HEK293 (cell line): ENCODE results near the gene TCOF1.
A peak's percentile ranks its signal among the peaks of the same experiment; 100 is the strongest.

ENCODE experiments used
- CTCF ChIA-PET: fragments of 350-600 bp; formaldehyde crosslinking; extraction: SDS; loops from one replicate; lab custom pipeline; 2021; ENCODE audit warnings: antibody characterized with exemption; lab: Yijun Ruan, JAX
- POLR2A ChIA-PET: fragments of 300-600 bp; formaldehyde crosslinking; extraction: SDS; loops from one replicate; lab custom pipeline; 2020; ENCODE audit warnings: antibody characterized with exemption, inconsistent platforms; lab: Yijun Ruan, JAX
- H3K27ac ChIP-seq: fragments of 200-500 bp; sonication (Bioruptor generic); 2 replicates; pipeline ENCODE4 v1.5.1; 2014; ENCODE audit warnings: low read depth, low read length, control low read depth, inconsistent platforms; ENCODE audit errors: extremely low read depth
- H3K36me3 ChIP-seq, 2 experiments: fragments of 200-500 bp in 1 of 2; sonication (Bioruptor generic) in 1 of 2; 1 replicate in 1 of 2; 2 replicates in 1 of 2; pipeline ENCODE4 v1.5.1; 2014 to 2017; ENCODE audit warnings: inconsistent platforms in 2 of 2, low read length in 2 of 2; ENCODE audit not compliant: control insufficient read depth in 2 of 2, insufficient read depth in 1 of 2
- H3K4me1 ChIP-seq: fragments of 200-500 bp; sonication (Bioruptor generic); 2 replicates; pipeline ENCODE4 v1.5.1; 2014; ENCODE audit warnings: mild to moderate bottlenecking, low read length, inconsistent platforms; ENCODE audit not compliant: control insufficient read depth, insufficient read depth
- H3K4me3 ChIP-seq: 2 replicates; pipeline ENCODE4 v1.5.1; 2011; ENCODE audit warnings: low read depth, mild to moderate bottlenecking, control low read depth, low read length, moderate library complexity
- H3K9me3 ChIP-seq: fragments of 200-500 bp; sonication (Bioruptor generic); 2 replicates; pipeline ENCODE4 v1.5.1; 2014; ENCODE audit warnings: low read depth, low read length, inconsistent platforms; ENCODE audit not compliant: control insufficient read depth, insufficient read depth
- GLIS1 ChIP-seq: fragments of 450-650 bp; formaldehyde crosslinking; IDR thresholded peaks from 2 replicates; pipeline ENCODE4 v1.5.1; 2016; ENCODE audit warnings: missing biosample characterization, missing genetic modification characterization
- SP7 ChIP-seq: fragments of 450-650 bp; formaldehyde crosslinking; IDR thresholded peaks from 2 replicates; pipeline ENCODE4 v1.5.1; 2016; ENCODE audit warnings: missing biosample characterization, missing genetic modification characterization
- ZBTB6 ChIP-seq: fragments of 450-650 bp; formaldehyde crosslinking; IDR thresholded peaks from 2 replicates; pipeline ENCODE4 v1.5.1; 2017; ENCODE audit warnings: missing biosample characterization, missing genetic modification characterization
- ZNF138 ChIP-seq: fragments of 450-650 bp; formaldehyde crosslinking; IDR thresholded peaks from 2 replicates; pipeline ENCODE4 v1.5.1; 2016; ENCODE audit warnings: missing biosample characterization, missing genetic modification characterization, borderline replicate concordance
- ZNF16 ChIP-seq: fragments of 450-650 bp; formaldehyde crosslinking; IDR thresholded peaks from 2 replicates; pipeline ENCODE4 v1.5.1; 2016; ENCODE audit warnings: low read depth, missing biosample characterization, missing genetic modification characterization
- ZNF394 ChIP-seq: fragments of 450-650 bp; formaldehyde crosslinking; IDR thresholded peaks from 2 replicates; pipeline ENCODE4 v1.5.1; 2016; ENCODE audit warnings: missing biosample characterization, missing genetic modification characterization, mild to moderate bottlenecking, moderate library complexity, borderline replicate concordance
- ZNF433 ChIP-seq: fragments of 450-650 bp; formaldehyde crosslinking; IDR thresholded peaks from 2 replicates; pipeline ENCODE4 v1.5.1; 2016; ENCODE audit warnings: missing biosample characterization, missing genetic modification characterization, low read depth
- ZNF501 ChIP-seq: fragments of 450-650 bp; formaldehyde crosslinking; IDR thresholded peaks from 2 replicates; pipeline ENCODE4 v1.5.1; 2016; ENCODE audit warnings: missing biosample characterization, missing genetic modification characterization
- ZNF555 ChIP-seq: fragments of 450-650 bp; formaldehyde crosslinking; conservative IDR thresholded peaks from 2 replicates; pipeline ENCODE4 v1.5.1; 2017; ENCODE audit warnings: missing biosample characterization, mild to moderate bottlenecking, missing genetic modification characterization, inconsistent platforms
- ZNF624 ChIP-seq: fragments of 450-650 bp; formaldehyde crosslinking; IDR thresholded peaks from 2 replicates; pipeline ENCODE4 v1.5.1; 2017; ENCODE audit warnings: missing biosample characterization, missing genetic modification characterization
- ZNF837 ChIP-seq: fragments of 450-650 bp; formaldehyde crosslinking; IDR thresholded peaks from 2 replicates; pipeline ENCODE4 v1.5.1; 2016; ENCODE audit warnings: missing biosample characterization, missing genetic modification characterization
- ZXDB ChIP-seq: fragments of 450-650 bp; formaldehyde crosslinking; IDR thresholded peaks from 2 replicates; pipeline ENCODE4 v1.5.1; 2016; ENCODE audit warnings: missing biosample characterization, missing genetic modification characterization
- TF ChIP-seq, protein P1 (sequence below): fragments of 450-650 bp; formaldehyde crosslinking; IDR thresholded peaks from 2 replicates; pipeline ENCODE4 v1.5.1; 2016; ENCODE audit warnings: missing biosample characterization, missing genetic modification characterization, borderline replicate concordance

TCOF1 gene

DNA sequence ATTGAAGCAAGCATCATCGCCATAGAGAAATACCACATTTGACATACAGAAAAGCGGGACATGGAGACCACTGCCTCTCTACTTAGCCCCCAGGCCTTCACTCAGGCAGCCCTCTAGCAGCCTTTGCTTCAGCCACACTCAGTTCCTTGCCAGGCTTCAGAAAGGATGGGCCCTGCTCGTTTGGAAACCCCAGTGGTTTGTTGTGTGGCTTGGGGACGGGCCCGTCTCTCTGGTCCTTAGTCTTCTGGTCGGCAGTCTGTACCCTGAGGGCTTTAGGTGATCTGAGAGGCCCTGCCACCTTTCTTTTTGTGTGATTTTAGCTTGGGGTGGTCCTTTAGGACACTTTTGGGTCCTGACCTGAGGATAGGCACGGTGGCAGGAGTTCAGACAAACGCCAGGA lies 33.7 kb upstream of the TCOF1 start (continued):
- TF ChIP-seq ZNF16 (tag by site-specific recombination): no peak

- ChIA-PET POLR2A (no interaction called here), CTCF (interaction anchor here (0.5 kb wide), 1 partner anchor 50 kb away, joined by 3 read pairs; no protein-coding TSS in a partner anchor)
- no peak overlapping the region for H3K27ac ChIP-seq
These were observed 32.1 kb upstream of the TCOF1 start for GRCh38 chr5:150325426-150325825.

DNA sequence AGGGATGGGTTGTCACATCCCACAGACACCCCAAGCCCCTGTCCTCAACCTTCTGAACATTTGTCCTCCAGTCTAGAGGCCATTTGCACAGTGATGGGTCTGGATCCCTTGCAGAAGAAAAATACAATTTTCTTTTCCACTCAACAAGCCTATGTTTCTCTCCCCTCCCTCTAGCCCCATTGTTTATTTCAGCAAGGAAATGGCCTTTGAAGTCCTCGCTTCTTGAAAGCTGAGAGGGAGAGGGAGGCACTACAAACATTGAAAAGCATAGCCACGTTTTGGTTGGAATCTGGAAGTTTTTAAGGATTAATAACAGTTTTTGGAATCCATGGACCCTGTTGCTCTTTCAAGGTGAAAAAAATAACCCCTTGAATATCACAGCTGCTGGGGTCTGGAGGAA lies 30.8 kb upstream of the TCOF1 start:
- POLR2A ChIA-PET: no interaction called here
- no peak overlapping the region for H3K27ac ChIP-seq
- CTCF ChIA-PET: interaction anchor here (0.6 kb wide), 1 partner anchor 109 kb away, joined by 3 read pairs; no protein-coding TSS in a partner anchor

More at GRCh38 chr5:150325426-150325825, 32.1 kb upstream of the TCOF1 start:
- Histone ChIP-seq H3K9me3 (no peaks in the 10 kb centered on the region), H3K36me3 (no peaks in the 10 kb centered on the region), H3K4me3 (no peak overlapping the region), H3K4me1 (no peaks in the 10 kb centered on the region)
- TF ChIP-seq ZNF501: no peak
- TF ChIP-seq GLIS1 (tag by site-specific recombination): peak; percentile 18; the same call in 1 of the 2 replicates

DNA sequence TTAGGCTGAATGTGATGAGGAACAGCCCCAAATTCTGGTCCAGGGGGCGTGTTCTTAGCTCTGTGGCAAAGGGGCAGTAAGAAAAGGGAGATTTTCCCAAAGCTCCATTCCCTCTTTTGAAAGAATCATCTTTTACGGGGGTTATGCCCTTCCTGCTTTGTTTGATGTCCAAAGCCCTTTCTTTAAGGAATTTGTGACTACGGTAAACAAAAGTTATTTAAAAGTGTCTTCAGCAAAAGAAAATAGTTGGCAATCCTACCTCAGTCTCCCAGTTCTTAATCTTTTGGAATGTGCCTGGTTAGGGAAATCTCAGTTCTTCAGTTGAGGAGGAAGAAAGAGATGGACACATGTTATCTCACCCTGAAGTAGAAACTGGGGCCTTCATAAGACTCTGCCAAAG lies 30.4 kb upstream of the TCOF1 start:
- Histone ChIP-seq H3K4me1 (no peaks in the 10 kb centered on the region), H3K4me3 (no peak overlapping the region), H3K36me3 (no peaks in the 10 kb centered on the region), H3K9me3 (no peaks in the 10 kb centered on the region), H3K27ac (no peak overlapping the region)
- CTCF ChIA-PET: no interaction called here
- TF ChIP-seq ZNF555 (tag by site-specific recombination): no peak
- POLR2A ChIA-PET: no interaction called here

More for the DNA sequence above, 30.8 kb upstream of the TCOF1 start:
- no peaks in the 10 kb centered on the region for H3K9me3 ChIP-seq
- TF ChIP-seq ZNF624 (no peak), SP7 (tag by site-specific recombination) (no peak), ZNF138 (tag by site-specific recombination) (no peak), ZBTB6 (tag by site-specific recombination) (no peak), ZNF837 (tag by site-specific recombination) (no peak), ZXDB (tag by site-specific recombination) (no peak), ZNF394 (tag by site-specific recombination) (no peak), ZNF433 (tag by site-specific recombination) (no peak)
- TF ChIP-seq, protein P1, sequence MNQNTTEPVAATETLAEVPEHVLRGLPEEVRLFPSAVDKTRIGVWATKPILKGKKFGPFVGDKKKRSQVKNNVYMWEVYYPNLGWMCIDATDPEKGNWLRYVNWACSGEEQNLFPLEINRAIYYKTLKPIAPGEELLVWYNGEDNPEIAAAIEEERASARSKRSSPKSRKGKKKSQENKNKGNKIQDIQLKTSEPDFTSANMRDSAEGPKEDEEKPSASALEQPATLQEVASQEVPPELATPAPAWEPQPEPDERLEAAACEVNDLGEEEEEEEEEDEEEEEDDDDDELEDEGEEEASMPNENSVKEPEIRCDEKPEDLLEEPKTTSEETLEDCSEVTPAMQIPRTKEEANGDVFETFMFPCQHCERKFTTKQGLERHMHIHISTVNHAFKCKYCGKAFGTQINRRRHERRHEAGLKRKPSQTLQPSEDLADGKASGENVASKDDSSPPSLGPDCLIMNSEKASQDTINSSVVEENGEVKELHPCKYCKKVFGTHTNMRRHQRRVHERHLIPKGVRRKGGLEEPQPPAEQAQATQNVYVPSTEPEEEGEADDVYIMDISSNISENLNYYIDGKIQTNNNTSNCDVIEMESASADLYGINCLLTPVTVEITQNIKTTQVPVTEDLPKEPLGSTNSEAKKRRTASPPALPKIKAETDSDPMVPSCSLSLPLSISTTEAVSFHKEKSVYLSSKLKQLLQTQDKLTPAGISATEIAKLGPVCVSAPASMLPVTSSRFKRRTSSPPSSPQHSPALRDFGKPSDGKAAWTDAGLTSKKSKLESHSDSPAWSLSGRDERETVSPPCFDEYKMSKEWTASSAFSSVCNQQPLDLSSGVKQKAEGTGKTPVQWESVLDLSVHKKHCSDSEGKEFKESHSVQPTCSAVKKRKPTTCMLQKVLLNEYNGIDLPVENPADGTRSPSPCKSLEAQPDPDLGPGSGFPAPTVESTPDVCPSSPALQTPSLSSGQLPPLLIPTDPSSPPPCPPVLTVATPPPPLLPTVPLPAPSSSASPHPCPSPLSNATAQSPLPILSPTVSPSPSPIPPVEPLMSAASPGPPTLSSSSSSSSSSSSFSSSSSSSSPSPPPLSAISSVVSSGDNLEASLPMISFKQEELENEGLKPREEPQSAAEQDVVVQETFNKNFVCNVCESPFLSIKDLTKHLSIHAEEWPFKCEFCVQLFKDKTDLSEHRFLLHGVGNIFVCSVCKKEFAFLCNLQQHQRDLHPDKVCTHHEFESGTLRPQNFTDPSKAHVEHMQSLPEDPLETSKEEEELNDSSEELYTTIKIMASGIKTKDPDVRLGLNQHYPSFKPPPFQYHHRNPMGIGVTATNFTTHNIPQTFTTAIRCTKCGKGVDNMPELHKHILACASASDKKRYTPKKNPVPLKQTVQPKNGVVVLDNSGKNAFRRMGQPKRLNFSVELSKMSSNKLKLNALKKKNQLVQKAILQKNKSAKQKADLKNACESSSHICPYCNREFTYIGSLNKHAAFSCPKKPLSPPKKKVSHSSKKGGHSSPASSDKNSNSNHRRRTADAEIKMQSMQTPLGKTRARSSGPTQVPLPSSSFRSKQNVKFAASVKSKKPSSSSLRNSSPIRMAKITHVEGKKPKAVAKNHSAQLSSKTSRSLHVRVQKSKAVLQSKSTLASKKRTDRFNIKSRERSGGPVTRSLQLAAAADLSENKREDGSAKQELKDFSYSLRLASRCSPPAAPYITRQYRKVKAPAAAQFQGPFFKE (tag by site-specific recombination): no peak
- no peaks in the 10 kb centered on the region for H3K4me1 ChIP-seq
- no peak overlapping the region for H3K4me3 ChIP-seq
- no peaks in the 10 kb centered on the region for H3K36me3 ChIP-seq
